ENCODE data around the gene RAB11B.
"Not testable (repeated sequence)": the region's sequence is repeated elsewhere in the genome, so short reads cannot be mapped to it uniquely, and the experiment has no call there.

The RAB11B gene

DNA sequence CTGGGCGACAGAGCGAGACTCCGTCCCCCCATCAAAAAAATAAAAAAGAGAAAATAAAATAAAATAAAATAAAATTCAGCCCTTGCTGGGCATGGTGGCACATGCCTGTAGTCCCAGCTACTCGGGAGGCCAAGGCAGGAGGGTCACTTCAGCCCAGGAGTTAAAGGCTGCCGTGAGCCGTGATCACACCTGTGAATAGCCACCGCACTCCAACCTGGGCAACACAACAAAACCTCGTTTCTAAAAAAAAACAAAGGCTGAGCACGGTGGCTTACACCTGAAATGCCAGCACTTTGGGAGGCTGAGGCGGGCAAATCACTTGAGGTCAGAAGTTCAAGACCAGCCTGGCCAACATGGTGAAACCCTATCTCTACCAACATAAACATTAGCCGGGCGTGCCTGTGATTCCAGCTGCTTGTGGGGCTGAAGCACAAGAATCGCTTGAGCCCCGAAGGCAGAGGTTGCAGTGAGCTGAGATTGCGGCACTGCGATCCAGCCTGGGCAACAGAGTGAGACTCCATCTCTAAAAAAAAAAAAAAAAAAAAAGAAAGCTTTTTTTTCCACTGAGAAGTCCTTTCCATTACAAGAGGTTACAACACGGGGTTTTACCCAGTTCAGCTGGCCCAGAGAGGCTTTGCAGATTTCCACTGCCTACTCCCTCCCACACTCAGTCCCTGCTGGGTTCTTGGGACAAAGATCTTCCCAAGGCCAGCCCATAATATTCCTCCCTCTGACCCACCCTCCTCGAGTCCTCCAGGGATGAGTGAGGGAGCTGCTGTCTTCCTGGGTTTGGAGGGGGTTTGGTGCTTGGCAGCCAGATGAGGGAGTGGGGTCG is 19.8 kb upstream of the RAB11B start:
- no peak for DNase-seq (ENCODE audit: low read depth in 1 of 2, low spot score in 1 of 2)

DNA sequence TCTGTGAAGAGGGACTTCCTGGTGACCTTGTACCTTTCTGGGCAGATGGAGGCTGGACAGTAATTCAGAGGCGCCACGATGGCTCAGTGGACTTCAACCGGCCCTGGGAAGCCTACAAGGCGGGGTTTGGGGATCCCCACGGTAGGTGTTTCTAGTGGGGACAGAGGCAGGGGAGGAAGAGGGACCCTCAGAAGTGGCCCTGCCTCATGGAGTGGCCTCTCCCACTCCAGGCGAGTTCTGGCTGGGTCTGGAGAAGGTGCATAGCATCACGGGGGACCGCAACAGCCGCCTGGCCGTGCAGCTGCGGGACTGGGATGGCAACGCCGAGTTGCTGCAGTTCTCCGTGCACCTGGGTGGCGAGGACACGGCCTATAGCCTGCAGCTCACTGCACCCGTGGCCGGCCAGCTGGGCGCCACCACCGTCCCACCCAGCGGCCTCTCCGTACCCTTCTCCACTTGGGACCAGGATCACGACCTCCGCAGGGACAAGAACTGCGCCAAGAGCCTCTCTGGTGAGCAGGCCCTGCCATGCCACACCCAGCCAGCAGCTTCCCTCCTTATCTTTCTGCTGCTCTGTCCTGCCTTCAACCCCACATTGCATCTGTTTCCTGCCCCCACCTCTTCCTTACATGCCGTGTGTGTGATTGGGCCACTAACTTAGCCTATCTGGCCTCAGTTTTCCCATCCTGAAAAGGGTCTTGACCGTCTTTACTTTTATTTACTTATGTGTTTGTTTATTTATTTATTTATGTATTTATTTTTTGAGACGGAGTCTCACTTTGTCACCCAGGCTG is 19.0 kb upstream of the RAB11B start:
- no peak for DNase-seq (ENCODE audit: low read depth in 1 of 2, low spot score in 1 of 2)

DNA sequence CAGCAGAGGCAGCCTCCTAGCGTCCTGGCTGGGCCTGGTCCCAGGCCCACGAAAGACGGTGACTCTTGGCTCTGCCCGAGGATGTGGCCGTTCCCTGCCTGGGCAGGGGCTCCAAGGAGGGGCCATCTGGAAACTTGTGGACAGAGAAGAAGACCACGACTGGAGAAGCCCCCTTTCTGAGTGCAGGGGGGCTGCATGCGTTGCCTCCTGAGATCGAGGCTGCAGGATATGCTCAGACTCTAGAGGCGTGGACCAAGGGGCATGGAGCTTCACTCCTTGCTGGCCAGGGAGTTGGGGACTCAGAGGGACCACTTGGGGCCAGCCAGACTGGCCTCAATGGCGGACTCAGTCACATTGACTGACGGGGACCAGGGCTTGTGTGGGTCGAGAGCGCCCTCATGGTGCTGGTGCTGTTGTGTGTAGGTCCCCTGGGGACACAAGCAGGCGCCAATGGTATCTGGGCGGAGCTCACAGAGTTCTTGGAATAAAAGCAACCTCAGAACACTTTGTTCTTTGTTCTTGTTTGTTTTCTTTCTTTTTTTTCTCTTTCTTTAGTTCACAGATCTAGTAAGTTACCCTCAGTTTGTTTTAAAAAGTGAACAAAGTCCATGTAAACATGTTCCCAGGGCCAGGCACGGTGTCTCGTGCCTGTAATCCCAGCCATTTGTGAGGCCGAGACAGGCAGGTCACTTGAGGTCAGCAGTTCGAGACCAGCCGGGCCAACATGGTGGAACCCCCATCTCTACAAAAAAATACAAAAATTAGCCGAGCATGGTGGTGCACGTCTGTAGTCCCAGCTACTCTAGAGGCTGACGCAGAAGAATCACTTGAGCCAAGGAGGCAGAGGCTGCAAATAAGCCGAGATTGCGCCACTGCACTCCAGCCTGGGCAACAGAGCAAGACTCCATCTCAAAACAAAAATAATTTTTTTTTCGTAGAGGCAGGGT is 16.0 kb upstream of the RAB11B start:
- no peak for DNase-seq (ENCODE audit: low read depth in 1 of 2, low spot score in 1 of 2)

DNA sequence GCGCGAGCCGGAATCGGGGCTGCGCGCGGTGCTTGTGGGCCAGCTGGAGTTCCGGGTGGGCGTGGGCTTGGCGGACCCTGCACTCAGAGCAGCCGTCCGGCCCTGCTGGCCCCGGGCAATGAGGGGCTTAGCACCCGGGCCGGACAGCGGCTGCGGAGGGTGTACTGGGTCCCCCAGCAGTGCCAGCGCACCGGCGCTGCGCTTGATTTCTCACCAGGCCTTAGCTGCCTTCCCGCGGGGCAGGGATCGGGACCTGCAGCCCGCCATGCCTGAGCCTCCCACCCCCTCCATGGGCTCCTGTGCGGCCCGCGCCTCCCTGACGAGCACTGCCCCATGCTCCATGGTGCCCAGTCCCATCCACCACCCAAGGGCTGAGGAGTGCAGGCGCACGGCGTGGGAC is 14.4 kb upstream of the RAB11B start:
- DNase-seq (ENCODE audit: low read depth in 1 of 2, low spot score in 1 of 2): not testable (repeated sequence)

DNA sequence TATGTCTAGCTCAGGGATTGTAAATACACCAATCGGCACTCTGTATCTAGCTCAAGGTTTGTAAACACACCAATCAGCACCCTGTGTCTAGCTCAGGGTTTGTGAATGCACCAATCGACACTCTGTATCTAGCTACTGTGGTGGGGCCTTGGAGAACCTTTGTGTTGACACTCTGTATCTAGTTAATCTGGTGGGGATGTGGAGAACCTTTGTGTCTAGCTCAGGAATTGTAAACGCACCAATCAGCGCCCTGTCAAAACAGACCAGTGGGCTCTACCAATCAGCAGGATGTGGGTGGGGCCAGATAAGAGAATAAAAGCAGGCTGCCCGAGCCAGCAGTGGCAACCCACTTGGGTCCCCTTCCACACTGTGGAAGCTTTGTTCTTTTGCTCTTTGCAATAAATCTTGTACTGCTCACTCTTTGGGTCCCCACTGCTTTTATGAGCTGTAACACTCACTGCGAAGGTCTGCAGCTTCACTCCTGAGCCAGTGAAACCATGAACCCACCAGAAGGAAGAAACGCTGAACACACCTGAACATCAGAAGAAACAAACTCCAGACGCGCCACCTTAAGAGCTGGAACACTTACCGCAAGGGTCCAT is 13.7 kb upstream of the RAB11B start:
- not testable (repeated sequence) for DNase-seq (ENCODE audit: low read depth in 1 of 2, low spot score in 1 of 2)

DNA sequence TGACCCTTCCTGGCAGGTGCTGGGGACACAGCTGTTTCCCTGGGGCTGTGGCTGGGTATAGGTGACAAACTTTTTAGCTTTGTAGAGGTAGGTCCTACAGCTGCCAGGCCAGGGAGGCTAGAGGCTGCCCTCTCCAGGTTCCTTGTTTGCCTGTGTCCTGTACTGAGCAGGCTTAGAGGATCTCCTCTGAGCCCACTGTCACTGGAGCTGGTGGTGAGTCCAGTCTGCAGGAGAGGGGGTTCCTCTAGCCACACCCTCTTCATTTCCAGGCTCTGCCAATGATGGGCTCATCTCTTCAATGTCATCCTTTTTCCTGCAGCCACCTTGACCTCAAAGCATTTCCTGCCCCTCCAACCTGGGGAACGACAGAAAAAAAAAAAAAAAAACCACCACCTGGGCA is 12.6 kb upstream of the RAB11B start:
- no peak for DNase-seq (ENCODE audit: low read depth in 1 of 2, low spot score in 1 of 2)

DNA sequence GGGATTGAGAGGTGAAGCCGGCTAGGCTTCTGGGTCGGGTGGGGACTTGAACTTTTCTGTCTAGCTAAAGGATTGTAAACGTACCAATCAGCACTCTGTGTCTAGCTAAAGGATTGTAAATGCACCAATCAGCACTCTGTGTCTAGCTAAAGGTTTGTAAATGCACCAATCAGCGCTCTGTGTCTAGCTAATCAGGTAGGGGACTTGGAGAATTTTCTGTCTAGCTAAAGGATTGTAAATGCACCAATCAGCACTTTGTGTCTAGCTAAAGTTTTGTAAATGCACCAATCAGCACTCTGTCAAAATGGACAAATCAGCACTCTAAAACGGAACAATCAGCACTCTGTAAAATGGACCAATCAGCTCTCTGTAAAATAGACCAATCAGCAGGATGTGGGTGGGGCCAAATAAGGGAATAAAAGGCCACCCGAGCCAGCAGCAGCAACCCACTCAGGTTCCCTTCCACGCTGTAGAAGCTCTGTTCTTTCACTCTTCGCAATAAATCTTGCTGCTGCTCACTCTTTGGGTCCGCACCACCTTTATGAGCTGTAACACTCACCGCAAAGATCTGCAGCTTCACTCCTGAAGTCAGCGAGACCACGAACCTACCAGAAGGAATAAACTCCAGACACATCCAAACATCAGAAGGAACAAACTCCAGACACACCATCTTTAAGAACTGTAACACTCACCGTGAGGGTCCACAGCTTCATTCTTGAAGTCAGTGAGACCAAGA is 10.8 kb upstream of the RAB11B start:
- DNase-seq (ENCODE audit: low read depth in 1 of 2, low spot score in 1 of 2): not testable (repeated sequence)

DNA sequence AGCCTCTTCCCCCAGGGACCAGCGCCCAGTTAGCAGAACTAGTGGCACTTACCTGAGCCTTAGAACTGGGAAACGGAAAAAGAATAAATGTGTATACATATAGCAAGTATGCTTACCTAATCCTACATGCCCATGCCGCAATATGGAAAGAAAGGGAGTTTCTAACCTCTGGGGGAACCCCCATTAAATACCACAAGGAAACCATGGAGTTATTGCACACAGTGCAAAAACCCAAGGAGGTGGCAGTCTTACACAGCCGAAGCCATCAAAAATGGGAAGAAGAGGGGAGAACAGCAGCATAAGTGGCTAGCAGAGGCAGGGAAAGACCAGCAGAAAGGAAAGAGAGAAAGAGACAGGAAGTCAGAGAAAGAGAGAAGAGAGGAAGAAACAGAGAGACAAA is 5.6 kb upstream of the RAB11B start:
- not testable (repeated sequence) for DNase-seq (ENCODE audit: low read depth in 1 of 2, low spot score in 1 of 2)

DNA sequence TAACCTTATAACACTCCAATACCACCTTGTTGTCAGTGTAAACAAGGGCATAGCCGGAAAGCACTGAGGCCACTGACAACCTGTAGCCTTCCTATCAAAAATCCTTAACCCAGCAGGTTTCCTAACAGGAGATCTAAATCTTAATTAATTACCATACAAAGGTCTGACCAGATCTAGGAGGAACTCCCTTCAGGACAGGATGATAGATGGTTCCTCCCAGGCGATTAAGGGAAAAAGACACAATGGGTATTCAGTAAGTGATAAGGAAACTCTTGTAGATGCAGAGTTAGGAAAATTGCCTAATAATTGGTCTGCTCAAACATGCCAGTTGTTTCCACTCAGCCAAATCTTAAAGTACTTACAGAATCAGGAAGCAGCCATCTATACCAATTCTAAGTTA is 5.1 kb upstream of the RAB11B start:
- DNase-seq (ENCODE audit: low read depth in 1 of 2, low spot score in 1 of 2): not testable (repeated sequence)

DNA sequence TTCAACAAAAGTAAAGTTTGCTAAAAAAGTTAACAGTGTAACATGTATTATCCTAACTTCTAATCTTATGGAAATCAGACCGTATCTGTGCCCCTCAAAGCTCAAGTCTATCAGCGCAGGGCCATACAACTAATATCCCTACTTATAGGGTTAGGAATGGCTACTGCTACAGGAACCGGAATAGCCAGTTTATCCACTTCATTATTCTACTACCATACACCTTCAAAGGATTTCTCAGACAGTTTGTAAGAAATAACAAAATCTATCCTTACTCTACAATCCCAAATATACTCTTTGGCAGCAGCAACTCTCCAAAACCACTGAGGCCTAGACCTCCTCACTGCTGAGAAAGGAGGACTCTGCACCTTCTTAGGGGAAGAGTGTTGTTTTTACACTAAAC is 4.6 kb upstream of the RAB11B start:
- not testable (repeated sequence) for DNase-seq (ENCODE audit: low read depth in 1 of 2, low spot score in 1 of 2)

DNA sequence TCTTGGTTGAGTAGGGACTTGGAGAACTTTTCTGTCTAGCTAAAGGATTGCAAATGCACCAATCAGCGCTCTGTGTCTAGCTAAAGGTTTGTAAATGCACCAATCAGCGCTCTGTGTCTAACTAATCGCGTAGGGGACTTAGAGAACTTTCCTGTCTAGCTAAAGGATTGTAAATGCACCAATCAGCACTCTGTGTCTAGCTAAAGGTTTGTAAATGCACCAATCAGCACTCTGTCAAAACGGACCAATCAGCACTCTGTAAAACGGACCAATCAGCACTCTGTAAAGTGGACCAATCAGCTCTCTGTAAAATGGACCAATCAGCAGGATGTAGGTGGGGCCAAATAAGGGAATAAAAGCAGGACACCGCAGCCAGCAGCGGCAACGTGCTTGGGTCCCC is 3.7 kb upstream of the RAB11B start:
- DNase-seq (ENCODE audit: low read depth in 1 of 2, low spot score in 1 of 2): not testable (repeated sequence)

DNA sequence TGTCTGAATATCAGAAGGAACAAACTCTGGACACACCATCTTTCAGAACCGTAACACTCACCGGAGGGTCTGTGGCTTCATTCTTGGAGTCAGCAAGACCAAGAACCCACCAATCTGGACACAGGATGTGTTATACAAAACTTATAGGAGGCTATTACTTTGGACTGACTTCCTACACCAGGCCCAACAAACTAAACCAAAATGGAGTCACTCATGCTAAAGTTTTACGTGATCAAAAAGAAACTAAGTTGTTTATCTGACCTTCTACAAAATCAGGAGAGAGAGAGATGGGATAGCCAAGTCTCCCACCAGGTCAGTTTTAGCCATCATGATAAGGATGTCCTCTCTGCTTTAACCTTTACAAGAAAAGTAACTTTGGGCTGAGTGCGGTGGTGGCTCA is 3.2 kb upstream of the RAB11B start:
- no peak for DNase-seq (ENCODE audit: low read depth in 1 of 2, low spot score in 1 of 2)

DNA sequence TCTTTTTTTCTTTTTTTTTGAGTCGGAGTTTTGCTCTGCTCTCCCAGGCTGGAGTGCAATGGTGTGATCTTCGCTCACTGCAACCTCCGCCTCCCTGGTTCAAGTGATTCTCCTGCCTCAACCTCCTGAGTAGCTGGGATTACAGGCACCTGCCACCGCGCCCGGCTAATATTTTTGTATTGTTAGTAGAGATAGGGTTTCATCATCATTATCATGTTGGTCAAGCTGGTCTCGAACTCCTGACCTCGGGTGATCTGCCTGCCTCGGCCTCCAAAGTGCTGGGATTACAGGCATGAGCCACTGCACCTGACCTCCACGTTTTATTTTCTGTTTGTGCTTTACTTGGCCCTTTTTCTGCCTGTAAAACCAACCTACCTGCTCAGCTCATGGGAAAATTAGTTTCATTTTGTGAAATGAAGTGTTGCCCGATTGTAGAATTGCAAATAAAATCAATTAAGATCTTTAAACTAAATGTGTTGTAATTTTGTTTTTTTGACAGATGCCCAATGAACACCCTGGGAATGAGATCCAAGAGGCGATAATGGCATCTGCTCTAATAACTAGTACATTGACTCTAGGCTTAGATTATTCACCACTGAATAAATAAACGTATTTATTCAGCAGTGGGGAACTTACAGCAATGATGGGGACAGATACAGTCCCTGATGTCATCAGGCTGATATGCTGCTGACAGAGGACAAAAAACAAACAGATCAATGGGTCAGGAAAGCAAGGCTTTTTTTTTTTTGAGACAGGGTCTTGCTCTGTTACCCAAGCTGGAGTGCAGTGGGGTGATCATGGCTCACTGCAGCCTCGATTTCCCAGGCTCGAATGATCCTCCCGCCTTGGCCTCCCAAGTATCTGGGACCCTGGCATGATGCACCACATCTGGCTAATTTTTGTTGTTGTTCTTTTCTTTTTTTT is 2.2 kb upstream of the RAB11B start:
- no peak for DNase-seq (ENCODE audit: low read depth in 1 of 2, low spot score in 1 of 2)

DNA sequence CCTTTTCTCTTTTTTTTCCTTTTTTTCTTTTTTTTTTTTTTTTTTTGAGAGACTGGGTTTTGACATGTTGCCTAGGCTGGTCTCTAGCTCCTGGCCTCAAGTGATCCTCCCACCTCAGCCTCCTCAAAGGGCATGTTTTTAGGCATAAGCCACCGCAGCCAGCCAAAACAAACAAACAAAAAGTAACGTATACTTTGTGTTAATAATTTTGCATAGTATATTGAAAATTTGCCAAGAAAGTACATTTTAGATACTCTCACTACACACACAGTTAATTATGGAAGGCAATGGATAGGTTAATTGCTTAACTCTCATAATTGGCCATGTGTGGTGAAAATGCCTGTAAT is 1.6 kb upstream of the RAB11B start:
- no peak for DNase-seq (ENCODE audit: low read depth in 1 of 2, low spot score in 1 of 2)

DNA sequence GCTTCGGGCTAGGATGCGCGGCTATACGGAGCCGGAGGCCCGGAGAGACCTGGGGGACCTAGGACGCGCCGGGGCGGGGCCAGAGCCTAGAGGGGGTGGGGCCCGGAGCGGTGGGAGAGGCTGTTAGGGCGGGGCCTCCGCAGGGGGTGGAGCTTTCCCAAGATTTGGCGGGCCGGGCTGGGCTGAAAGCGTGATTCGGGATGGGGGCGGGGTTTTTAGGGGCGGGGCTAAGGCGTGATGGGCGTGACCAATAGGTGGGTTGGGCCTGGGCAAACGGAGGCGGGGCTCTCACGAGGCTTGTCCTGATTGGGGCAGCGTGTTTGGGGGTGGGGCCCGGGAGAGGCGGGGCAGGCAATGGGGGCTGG is 439 bp downstream of the RAB11B start:
- DNase-seq (ENCODE audit: low read depth in 1 of 2, low spot score in 1 of 2): peak; percentile 82 to 87

DNA sequence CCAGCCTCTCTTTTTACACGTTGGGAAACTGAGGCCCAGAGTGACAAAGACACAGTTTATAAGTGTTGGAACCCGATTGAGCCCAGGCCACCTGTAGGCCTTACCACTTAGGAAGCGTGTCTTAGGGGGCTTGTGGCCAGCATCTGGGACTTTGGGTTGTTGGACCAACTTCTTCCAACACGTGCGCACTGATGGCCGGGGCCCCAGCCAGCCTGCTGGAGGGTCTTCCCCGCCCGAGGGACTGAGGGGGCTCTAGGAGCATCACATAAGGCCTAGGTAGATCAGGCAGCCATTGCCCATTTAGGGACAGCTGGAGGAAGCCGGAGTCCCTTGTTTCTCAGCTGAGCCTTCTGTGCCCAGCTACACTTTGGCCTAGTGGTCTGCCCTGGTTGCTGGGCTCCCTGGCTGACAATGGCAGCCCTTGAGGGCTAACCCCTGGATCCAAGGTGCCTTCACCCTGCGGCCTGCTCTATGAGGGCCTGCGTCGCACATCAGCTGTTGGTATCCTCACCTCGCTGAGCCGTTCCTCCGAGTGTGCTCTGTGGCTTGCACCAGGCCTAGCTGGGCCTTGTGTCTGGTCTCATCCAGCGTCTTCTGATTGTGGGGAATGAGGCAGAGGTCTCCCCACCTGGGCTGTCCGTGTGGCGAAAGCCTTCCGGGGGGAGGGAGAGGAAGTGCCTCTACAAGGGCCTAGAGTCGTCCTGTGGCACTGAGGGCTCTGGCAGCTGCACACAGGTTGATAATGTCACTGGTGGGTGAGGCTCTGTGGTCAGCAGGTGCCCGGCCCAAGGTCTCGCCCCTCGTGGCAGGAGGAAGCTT is 1.2 kb downstream of the RAB11B start:
- no peak for DNase-seq (ENCODE audit: low read depth in 1 of 2, low spot score in 1 of 2)

DNA sequence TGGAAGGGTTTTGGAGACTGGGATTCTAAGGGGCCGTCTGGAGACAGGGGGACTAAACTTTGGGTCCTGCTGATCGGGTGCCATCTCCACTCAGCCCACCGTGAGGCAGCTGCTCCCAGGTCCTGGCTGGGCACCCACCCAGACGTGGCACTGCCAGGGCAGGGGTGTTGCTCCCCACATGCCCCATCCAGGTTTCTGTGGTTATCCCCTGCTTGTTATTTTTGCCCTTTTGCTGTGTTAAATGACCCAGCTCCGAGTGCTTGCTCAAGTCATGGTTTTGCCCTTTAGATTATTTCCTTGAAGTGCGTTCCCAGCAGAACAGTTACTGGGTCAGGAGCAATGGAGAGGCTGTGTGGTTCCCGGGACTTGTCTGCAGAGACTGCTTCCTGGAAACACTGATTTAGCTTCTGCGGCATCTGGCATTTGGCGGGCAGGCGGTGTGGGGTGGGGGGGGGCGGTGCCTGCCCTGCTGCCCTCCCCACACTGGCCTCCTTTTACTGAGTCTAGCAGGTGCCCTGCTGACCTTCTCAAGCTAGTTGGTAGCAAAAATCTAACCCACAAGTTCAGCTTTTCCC is 1.9 kb downstream of the RAB11B start:
- no peak for DNase-seq (ENCODE audit: low read depth in 1 of 2, low spot score in 1 of 2)

DNA sequence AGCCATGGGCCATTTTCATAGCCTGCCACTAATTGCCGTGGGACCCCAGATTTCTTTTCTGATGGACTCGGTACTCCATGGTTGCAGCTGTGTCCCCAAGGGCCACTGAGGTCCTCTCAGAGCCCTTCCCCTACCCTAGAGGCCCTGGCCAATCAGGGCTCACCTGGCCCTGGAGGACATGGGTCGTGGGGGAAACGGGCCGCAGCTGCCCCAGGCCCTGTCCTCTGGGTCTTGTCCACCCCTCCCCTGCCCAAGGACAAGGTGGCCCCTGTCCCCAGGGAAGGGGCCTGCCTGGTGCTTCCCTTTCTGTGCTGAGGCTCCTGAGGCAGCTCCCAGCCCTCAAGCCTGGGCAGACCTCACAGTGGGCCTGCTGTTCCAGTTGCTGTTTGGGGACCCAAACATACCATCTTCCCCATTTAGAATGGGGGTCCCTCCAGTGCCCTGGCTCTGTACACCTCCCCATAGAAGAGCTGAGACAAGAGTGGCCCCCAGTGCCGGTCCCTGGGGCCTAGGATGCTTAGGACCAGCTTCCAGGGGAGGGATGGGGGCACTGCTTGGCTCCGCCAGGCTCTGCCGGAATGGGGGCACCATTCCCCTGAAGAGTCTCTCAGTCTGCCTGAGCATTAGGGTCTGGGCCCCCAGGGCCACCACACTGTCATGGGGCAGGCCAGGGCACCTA is 3.2 kb downstream of the RAB11B start:
- DNase-seq (ENCODE audit: low read depth in 1 of 2, low spot score in 1 of 2): no peak
